CD4-positive, alpha-beta T cell (primary cell): ENCODE data around the gene MKKS. TPM values are rescaled to one million over a fixed set of nuclear protein-coding genes. Genes with fewer than 3 reads are reported as not detected.

Experiments used
- ATAC-seq: fragments of 200-7000 bp; cut with Tn5 transposase; one replicate; pipeline ENCODE4 v1.10.0; 2022; ENCODE audit warnings: mild to moderate bottlenecking; ENCODE audit not compliant: poor library complexity
- CTCF ChIA-PET: fragments of 350-600 bp; sonication (Branson Sonifier 250); formaldehyde crosslinking; loops from one replicate; lab custom pipeline; 2021; ENCODE audit warnings: antibody characterized with exemption, inconsistent platforms; lab: Charles Lee
- POLR2A ChIA-PET: fragments of 350-600 bp; sonication (Branson Sonifier 250); formaldehyde crosslinking; loops from one replicate; lab custom pipeline; 2021; ENCODE audit warnings: antibody characterized with exemption, inconsistent platforms; lab: Charles Lee
- DNase-seq, 14 experiments: peaks; one replicate each; pipeline ENCODE4 v3.0.0-alpha.2; 2013 to 2020; ENCODE audit warnings: mixed read lengths in 2 of 14
- H3K27ac ChIP-seq, 2 donors: one replicate each; pipeline versions ENCODE4 v1.5.1 to v1.7.0; 2013; ENCODE audit warnings: low read length in 2 of 2, low read depth in 1 of 2, mild to moderate bottlenecking in 1 of 2
- H3K27me3 ChIP-seq, 2 experiments: 1 replicate in 1 of 2; 2 replicates in 1 of 2; pipeline versions ENCODE4 v1.6.1 to v1.7.0; 2013; ENCODE audit warnings: low read length in 2 of 2, control low read depth in 1 of 2, mild to moderate bottlenecking in 1 of 2, moderate library complexity in 1 of 2; ENCODE audit not compliant: insufficient read depth in 2 of 2, control insufficient read depth in 1 of 2
- H3K36me3 ChIP-seq: one replicate; pipeline ENCODE4 v1.6.1; 2013; ENCODE audit warnings: low read length, control low read depth; ENCODE audit not compliant: insufficient read depth
- H3K4me1 ChIP-seq: one replicate; pipeline ENCODE4 v1.6.1; 2013; ENCODE audit warnings: low read length, control low read depth; ENCODE audit not compliant: insufficient read depth
- H3K4me3 ChIP-seq: one replicate; pipeline ENCODE4 v1.5.1; 2013; ENCODE audit warnings: mild to moderate bottlenecking, low read length, moderate library complexity
- H3K9me3 ChIP-seq, 2 experiments: 1 replicate in 1 of 2; 2 replicates in 1 of 2; pipeline versions ENCODE4 v1.6.1 to v1.7.0; 2013; ENCODE audit warnings: low read length in 2 of 2, mild to moderate bottlenecking in 2 of 2, control low read depth in 1 of 2, moderate library complexity in 1 of 2; ENCODE audit not compliant: control insufficient read depth in 1 of 2, insufficient read depth in 1 of 2
- H3K27ac Mint-ChIP-seq: one replicate; pipeline ENCODE4 v1.8.0; 2020; ENCODE audit warnings: mixed read lengths
- H3K27me3 Mint-ChIP-seq: one replicate; pipeline ENCODE4 v1.8.0; 2021; ENCODE audit warnings: mixed read lengths
- H3K36me3 Mint-ChIP-seq: one replicate; pipeline ENCODE4 v1.8.0; 2021; ENCODE audit warnings: low read depth, mixed read lengths
- H3K4me1 Mint-ChIP-seq: one replicate; pipeline ENCODE4 v1.8.0; 2021; ENCODE audit warnings: low read depth, mixed read lengths
- H3K4me3 Mint-ChIP-seq: one replicate; pipeline ENCODE4 v1.8.0; 2020; ENCODE audit warnings: mild to moderate bottlenecking, mixed read lengths
- H3K9me3 Mint-ChIP-seq: one replicate; pipeline ENCODE4 v1.8.0; 2020; ENCODE audit warnings: mixed read lengths
- CTCF ChIP-seq: fragments of 200-600 bp; IDR thresholded peaks from one replicate; pipeline ENCODE4 v1.8.0; 2022; ENCODE audit warnings: antibody characterized with exemption, mild to moderate bottlenecking
- intact Hi-C, 2 experiments: fragments of 100-400 bp; cut with DNase I in 1 of 2; cut with micrococcal nuclease in 1 of 2; formaldehyde crosslinking; loops; one replicate each; pipeline versions ENCODE4 v1.15.1 to v1.9.0; 2023 to 2025; cut with DNase I, micrococcal nuclease
- total RNA-seq, 174 experiments: library from RNA in 2 of 174; stranded (reverse) in 2 of 174; gene quantifications; one replicate each; pipeline ENCODE4 v1.2.3 and lab custom pipeline; 2021 to 2026

MKKS gene
- total RNA-seq, 2 experiments from 2014 or later: 0.66 to 0.78 TPM

GRCh38 chr20:10453241-10453640 lies 19.2 kb upstream of the MKKS start:
- POLR2A ChIA-PET: interaction anchor here (1.3 to 3.1 kb wide), 3 partner anchors 18 to 58 kb away, joined by 3 to 22 read pairs (median 4); partner anchors contain the start of genes MKKS and SLX4IP
- CTCF ChIA-PET: no interaction called here

GRCh38 chr20:10449270-10449669 lies 15.2 kb upstream of the MKKS start:
- ChIA-PET POLR2A (interaction anchor here (1.0 kb wide), 1 partner anchor 14 kb away, joined by 4 read pairs; the partner anchor contains the start of gene SLX4IP), CTCF (interaction anchor here (1.2 kb wide), 1 partner anchor 10 kb away, joined by 3 read pairs; no protein-coding TSS in a partner anchor)
- intact Hi-C loops: no loop called here
- H3K27me3 Mint-ChIP-seq: no peaks in the 10 kb centered on the region
- DNase-seq (no peak), ATAC-seq (no peak)
- Histone ChIP-seq H3K4me3 (no peak overlapping the region), H3K36me3 (no peaks in the 10 kb centered on the region), H3K4me1 (peaks cover 12% of the 10 kb centered on the region), H3K9me3 (no peaks in the 10 kb centered on the region), H3K27me3 (no peaks in the 10 kb centered on the region), H3K27ac (no peak overlapping the region)
- H3K4me3 Mint-ChIP-seq: no peak overlapping the region
- H3K4me1 Mint-ChIP-seq: peaks cover 40% of the 10 kb centered on the region
- no peak for TF ChIP-seq CTCF
- no peak overlapping the region for H3K27ac Mint-ChIP-seq
- H3K36me3 Mint-ChIP-seq: no peaks in the 10 kb centered on the region
- no peaks in the 10 kb centered on the region for H3K9me3 Mint-ChIP-seq

More at GRCh38 chr20:10453241-10453640, 19.2 kb upstream of the MKKS start:
- peak overlapping the region; percentile 54 for H3K27ac Mint-ChIP-seq
- DNase-seq (peak in 5 of 14 experiments; percentile 6 to 58 (median 54)), ATAC-seq (peak; percentile 64)
- Histone ChIP-seq H3K9me3 (peaks cover 0 to 7% of the 10 kb centered on the region in 2 experiments), H3K27ac (peak overlapping the region in 1 of 2 donors; percentile 55), H3K4me1 (peaks cover 9% of the 10 kb centered on the region), H3K36me3 (no peaks in the 10 kb centered on the region), H3K4me3 (no peak overlapping the region), H3K27me3 (no peaks in the 10 kb centered on the region)
- H3K9me3 Mint-ChIP-seq: peaks cover 2% of the 10 kb centered on the region
- H3K4me1 Mint-ChIP-seq: peaks cover 24% of the 10 kb centered on the region
- no peaks in the 10 kb centered on the region for H3K27me3 Mint-ChIP-seq
- peaks cover 10% of the 10 kb centered on the region for H3K36me3 Mint-ChIP-seq
- intact Hi-C loops: no loop called here
- peak overlapping the region; percentile 4 for H3K4me3 Mint-ChIP-seq
- TF ChIP-seq CTCF: no peak

- H3K4me1 ChIP-seq: peaks cover 10% of the 10 kb centered on the region
- no peak overlapping the region for H3K27ac ChIP-seq
- ChIA-PET POLR2A (interaction anchor here (1.0 kb wide), 1 partner anchor 13 kb away, joined by 4 read pairs; the partner anchor contains the start of gene SLX4IP), CTCF (interaction anchor here (0.7 to 1.2 kb wide), 3 partner anchors 10 to 1639 kb away, joined by 3 read pairs; no protein-coding TSS in a partner anchor)
- H3K27me3 ChIP-seq: no peaks in the 10 kb centered on the region
- Mint-ChIP-seq H3K36me3 (no peaks in the 10 kb centered on the region), H3K27ac (no peak overlapping the region), H3K27me3 (no peaks in the 10 kb centered on the region), H3K4me1 (peaks cover 38% of the 10 kb centered on the region), H3K9me3 (no peaks in the 10 kb centered on the region), H3K4me3 (no peak overlapping the region)
- intact Hi-C loops: no loop called here
- H3K4me3 ChIP-seq: no peak overlapping the region
- H3K36me3 ChIP-seq: no peaks in the 10 kb centered on the region
- no peak for ATAC-seq
- TF ChIP-seq CTCF: no peak
- no peaks in the 10 kb centered on the region for H3K9me3 ChIP-seq
- no peak for DNase-seq
Observed at GRCh38 chr20:10448270-10449156, 14.5 kb upstream of the MKKS start.
